ENCODE measurements around the gene RPS6KB1. TPM values are rescaled to one million over a fixed set of nuclear protein-coding genes. Genes with fewer than 3 reads are reported as not detected.

RPS6KB1 gene
- total and polyA plus RNA-seq, 10 of the 15 experiments (the other 5 are each of a cell fraction or from before 2014, with no cell fraction given), result 6.6 to 33.2 (median 26.0) TPM

GRCh38 chr17:59888145-59888750, 4.7 kb upstream of the RPS6KB1 start:
- no peak for DNase-seq (ENCODE audit: low read depth, low spot score)
- FAIRE-seq, result no peak
- Histone ChIP-seq H4K20me1 (ENCODE audit: control insufficient read depth, insufficient read depth) (no peaks in the 10 kb centered on the region), H3K4me1 (ENCODE audit: control insufficient read depth, insufficient read depth, low read length) (no peaks in the 10 kb centered on the region), H3K4me2 (ENCODE audit: control insufficient read depth, insufficient read depth) (no peak overlapping the region), H3K27ac (ENCODE audit: control insufficient read depth, insufficient read depth) (no peak overlapping the region), H3K4me3 (no peak overlapping the region), H3K79me2 (ENCODE audit: control insufficient read depth, insufficient read depth, low read length) (peaks cover 14% of the 10 kb centered on the region), H3K9me3 (replicated peaks; ENCODE audit: control insufficient read depth, insufficient read depth, low read length) (no peaks in the 10 kb centered on the region), H3K27me3 (replicated peaks in 1 of 2; ENCODE audit: control insufficient read depth in 2 of 2, insufficient read depth in 2 of 2, low read length in 1 of 2) (no peaks in the 10 kb centered on the region), H2AFZ (ENCODE audit: control insufficient read depth, low read depth, low read length) (no peak overlapping the region), H3K9ac (ENCODE audit: control insufficient read depth, insufficient read depth, low read length) (no peak overlapping the region), H3K36me3 (ENCODE audit: control insufficient read depth in 2 of 2, insufficient read depth in 2 of 2, low read length in 1 of 2) (peaks cover 0 to 14% of the 10 kb centered on the region in 2 experiments; a peak in 1 of 4 replicates)
- WGBS (ENCODE audit: insufficient coverage, insufficient replicate concordance, low lambda C conversion rate, missing lambda C conversion rate), result 95% methylated on average over 8 of the region's 8 CpGs
- in situ Hi-C loops (cut with MboI), result no loop called here
- CTCF ChIA-PET, result no interaction called here
- BruUV-seq (replicated peaks), result no TSS peak
- no peak for ATAC-seq
- RAD21 ChIA-PET (ENCODE audit: unreplicated experiment), result no interaction called here
- TF ChIP-seq, protein P1, sequence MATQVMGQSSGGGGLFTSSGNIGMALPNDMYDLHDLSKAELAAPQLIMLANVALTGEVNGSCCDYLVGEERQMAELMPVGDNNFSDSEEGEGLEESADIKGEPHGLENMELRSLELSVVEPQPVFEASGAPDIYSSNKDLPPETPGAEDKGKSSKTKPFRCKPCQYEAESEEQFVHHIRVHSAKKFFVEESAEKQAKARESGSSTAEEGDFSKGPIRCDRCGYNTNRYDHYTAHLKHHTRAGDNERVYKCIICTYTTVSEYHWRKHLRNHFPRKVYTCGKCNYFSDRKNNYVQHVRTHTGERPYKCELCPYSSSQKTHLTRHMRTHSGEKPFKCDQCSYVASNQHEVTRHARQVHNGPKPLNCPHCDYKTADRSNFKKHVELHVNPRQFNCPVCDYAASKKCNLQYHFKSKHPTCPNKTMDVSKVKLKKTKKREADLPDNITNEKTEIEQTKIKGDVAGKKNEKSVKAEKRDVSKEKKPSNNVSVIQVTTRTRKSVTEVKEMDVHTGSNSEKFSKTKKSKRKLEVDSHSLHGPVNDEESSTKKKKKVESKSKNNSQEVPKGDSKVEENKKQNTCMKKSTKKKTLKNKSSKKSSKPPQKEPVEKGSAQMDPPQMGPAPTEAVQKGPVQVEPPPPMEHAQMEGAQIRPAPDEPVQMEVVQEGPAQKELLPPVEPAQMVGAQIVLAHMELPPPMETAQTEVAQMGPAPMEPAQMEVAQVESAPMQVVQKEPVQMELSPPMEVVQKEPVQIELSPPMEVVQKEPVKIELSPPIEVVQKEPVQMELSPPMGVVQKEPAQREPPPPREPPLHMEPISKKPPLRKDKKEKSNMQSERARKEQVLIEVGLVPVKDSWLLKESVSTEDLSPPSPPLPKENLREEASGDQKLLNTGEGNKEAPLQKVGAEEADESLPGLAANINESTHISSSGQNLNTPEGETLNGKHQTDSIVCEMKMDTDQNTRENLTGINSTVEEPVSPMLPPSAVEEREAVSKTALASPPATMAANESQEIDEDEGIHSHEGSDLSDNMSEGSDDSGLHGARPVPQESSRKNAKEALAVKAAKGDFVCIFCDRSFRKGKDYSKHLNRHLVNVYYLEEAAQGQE (IDR thresholded peaks at IDR 0.05; ENCODE audit: low read depth, low read length), result no peak
- no peak for TF ChIP-seq IKZF1 (conservative IDR thresholded peaks at IDR 0.05)
- no peak for TF ChIP-seq NFYB (IDR thresholded peaks at IDR 0.05; ENCODE audit: insufficient read depth, low read depth, low read length)
- TF ChIP-seq CEBPB (IDR thresholded peaks at IDR 0.05; ENCODE audit: borderline replicate concordance in 1 of 2, low read depth in 2 of 2, low read length in 2 of 2), result no peak
- no peak for TF ChIP-seq ZBTB11 (CRISPR knock-in tag; IDR thresholded peaks at IDR 0.05)
- no peak for TF ChIP-seq RAD51 (IDR thresholded peaks at IDR 0.05)
- TF ChIP-seq MYC (IDR thresholded peaks at IDR 0.05; ENCODE audit: insufficient read depth, insufficient read length, insufficient replicate concordance, low read length, severe bottlenecking), result no peak
- no peak for TF ChIP-seq ESRRA (IDR thresholded peaks at IDR 0.05; ENCODE audit: low read length)
- no peak for TF ChIP-seq ZSCAN29 (IDR thresholded peaks at IDR 0.05)
- TF ChIP-seq SREBF2 (IDR thresholded peaks at IDR 0.05; ENCODE audit: low read length), result no peak
- no peak for TF ChIP-seq MXI1 (IDR thresholded peaks at IDR 0.05; ENCODE audit: low read depth, low read length)
- SMC1A ChIA-PET (ENCODE audit: uncharacterized antibody, unreplicated experiment), result no interaction called here
- intact Hi-C loops (cut with micrococcal nuclease; ENCODE audit: unreplicated experiment), result no loop called here
- POLR2A ChIA-PET, result no interaction called here

All from GM12878 (cell line).